Fibroblast of the aortic adventitia (primary cell): ENCODE data around the gene CLEC19A. TPM values are rescaled to one million over a fixed set of nuclear protein-coding genes. Genes with fewer than 3 reads are reported as not detected.

Experiments
- DNase-seq: peaks from one replicate; pipeline ENCODE4 v3.0.0-alpha.2; 2010; ENCODE audit warnings: low read depth
- H3K4me3 ChIP-seq: 2 replicates; pipeline ENCODE4 v1.5.1; 2011; ENCODE audit warnings: low read depth, mild to moderate bottlenecking, control low read depth, low read length, moderate library complexity
- total RNA-seq: library from RNA; depleted of rRNA; stranded (reverse); fragments of >200 nt; gene quantifications from 2 replicates; pipeline ENCODE4 v1.2.3, GENCODE V29; 2012; ENCODE audit warnings: low replicate concordance
- TF ChIP-seq, protein P1 (sequence below): IDR thresholded peaks from 2 replicates; pipeline ENCODE4 v1.5.1; 2011; ENCODE audit warnings: mild to moderate bottlenecking, low read length, control low read depth, inconsistent platforms; ENCODE audit not compliant: insufficient read depth

The CLEC19A gene
- total RNA-seq: not detected in 2 replicates

DNA sequence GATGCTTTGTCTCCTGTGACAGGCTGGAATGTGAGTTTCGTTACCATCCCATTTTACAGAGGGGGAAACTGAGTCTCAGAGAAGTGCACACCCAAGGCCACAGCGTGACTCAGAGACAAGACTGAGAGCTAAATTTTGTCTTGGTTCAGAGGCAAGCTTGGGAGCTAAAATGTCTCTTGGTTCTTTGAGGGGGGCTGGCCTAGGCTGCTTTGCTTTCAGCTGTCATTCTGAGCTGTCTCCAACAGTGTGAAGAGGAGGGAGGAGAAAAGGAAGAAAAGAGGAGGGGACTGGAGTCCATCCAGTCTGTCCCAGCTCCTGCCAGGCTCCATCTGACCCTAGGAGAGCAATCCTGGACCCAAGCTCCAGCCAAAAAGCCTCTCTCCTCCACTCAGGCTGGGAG lies at the start of gene CLEC19A:
CLEC19A (plus strand) TSS at position 301 of the 400 bp plus-strand sequence. CDS start 121 bp downstream, outside the sequence.
- DNase-seq: no peak
- TF ChIP-seq, protein P1, sequence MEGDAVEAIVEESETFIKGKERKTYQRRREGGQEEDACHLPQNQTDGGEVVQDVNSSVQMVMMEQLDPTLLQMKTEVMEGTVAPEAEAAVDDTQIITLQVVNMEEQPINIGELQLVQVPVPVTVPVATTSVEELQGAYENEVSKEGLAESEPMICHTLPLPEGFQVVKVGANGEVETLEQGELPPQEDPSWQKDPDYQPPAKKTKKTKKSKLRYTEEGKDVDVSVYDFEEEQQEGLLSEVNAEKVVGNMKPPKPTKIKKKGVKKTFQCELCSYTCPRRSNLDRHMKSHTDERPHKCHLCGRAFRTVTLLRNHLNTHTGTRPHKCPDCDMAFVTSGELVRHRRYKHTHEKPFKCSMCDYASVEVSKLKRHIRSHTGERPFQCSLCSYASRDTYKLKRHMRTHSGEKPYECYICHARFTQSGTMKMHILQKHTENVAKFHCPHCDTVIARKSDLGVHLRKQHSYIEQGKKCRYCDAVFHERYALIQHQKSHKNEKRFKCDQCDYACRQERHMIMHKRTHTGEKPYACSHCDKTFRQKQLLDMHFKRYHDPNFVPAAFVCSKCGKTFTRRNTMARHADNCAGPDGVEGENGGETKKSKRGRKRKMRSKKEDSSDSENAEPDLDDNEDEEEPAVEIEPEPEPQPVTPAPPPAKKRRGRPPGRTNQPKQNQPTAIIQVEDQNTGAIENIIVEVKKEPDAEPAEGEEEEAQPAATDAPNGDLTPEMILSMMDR: no peak
- H3K4me3 ChIP-seq: no peak within 1 kb of the TSS

- H3K4me3 ChIP-seq: no peak overlapping the region
- DNase-seq: no peak
- TF ChIP-seq, protein P1: no peak
Observed at GRCh38 chr16:19235886-19236285, 49.6 kb upstream of the CLEC19A start.

- TF ChIP-seq, protein P1: no peak
- DNase-seq: no peak
- no peak overlapping the region for H3K4me3 ChIP-seq
Observed at GRCh38 chr16:19236561-19237209, 48.8 kb upstream of the CLEC19A start.

DNA sequence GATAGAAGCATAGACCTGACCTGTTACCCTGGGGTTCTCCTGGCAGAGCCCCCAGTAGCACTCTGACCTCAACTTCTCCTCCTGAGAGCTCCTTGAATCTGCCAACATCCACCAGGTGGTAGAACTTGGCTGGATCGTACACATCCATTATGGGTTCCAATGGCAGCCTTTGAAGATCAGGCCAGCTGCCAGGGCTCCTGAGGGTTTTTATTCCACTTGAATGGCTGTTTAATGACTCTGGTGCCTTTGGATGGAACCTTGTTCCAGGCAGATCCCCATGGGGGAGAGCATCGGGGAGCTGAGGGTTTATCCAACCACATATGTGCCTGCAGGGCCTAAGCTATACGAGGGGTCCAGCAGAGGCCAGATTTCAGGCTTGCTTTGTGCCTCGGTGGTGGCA lies 47.1 kb upstream of the CLEC19A start:
- no peak for DNase-seq
- H3K4me3 ChIP-seq: no peak overlapping the region
- TF ChIP-seq, protein P1: no peak

DNA sequence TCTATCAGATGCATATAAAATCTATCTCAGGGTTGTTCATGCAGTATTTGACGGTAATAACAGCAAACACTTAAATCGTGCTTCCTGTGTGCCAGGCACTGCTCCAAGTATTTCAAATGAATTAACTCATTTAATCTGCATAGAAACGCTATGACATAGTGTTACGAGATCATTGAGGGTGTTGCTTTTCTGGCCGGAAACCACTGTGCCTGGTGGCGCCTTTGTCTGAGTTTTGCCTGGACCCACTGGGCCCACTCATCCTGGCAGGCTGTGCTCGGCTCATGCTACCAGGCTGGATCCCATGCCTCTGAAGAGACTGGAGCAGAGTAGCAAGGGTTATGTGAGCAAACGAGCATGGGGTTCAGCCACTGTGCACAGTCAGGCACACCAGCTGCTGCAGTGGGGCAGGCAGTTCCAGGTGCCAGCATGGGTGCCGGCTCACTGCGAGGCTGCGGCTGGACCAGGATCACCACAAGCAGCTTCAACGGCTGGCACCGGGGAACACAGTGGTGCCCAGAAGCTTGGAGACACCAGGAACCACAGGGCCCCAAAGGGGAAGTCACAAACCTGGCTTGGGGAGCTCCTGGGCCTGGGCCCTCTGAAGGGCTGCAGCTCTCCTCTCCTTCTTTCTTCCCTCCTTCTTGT lies 45.9 kb upstream of the CLEC19A start:
- no peak for DNase-seq
- TF ChIP-seq, protein P1: no peak
- no peak overlapping the region for H3K4me3 ChIP-seq

DNA sequence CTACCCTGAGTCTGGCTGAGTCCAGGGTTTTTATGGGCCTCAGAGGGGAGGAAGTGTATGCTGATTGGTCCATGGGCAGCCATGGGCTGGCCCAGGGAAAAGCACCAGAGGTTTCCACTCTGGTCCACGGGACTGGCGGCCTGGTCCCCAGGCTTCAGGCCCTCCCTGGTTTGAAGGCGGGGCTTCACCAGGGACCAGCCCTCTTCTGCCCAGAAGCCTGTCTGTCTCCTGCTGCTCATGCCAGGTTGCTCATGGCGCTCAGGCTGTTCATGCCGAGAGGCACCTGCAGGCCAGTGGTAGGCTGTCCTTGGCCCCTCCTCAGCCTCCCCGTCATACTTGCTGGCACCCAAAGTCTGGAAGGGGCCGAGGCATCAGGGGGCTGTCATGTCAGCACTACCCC lies 45.0 kb upstream of the CLEC19A start:
- no peak overlapping the region for H3K4me3 ChIP-seq
- TF ChIP-seq, protein P1: no peak
- no peak for DNase-seq
